ENCODE data around the gene APP.

APP gene

GRCh38 chr21:25887646-25888306, 282.8 kb downstream of the APP start:
- no peak for TF ChIP-seq CTCF (IDR thresholded peaks at IDR 0.05; ENCODE audit: low read depth, low read length, missing control alignments)
- H3K4me3 ChIP-seq (replicated peaks; ENCODE audit: low read depth, low read length): no peak overlapping the region
- DNase-seq (ENCODE audit: extremely low read depth, low read depth): no peak

- DNase-seq (ENCODE audit: extremely low read depth, low read depth): no peak
- H3K4me3 ChIP-seq (replicated peaks; ENCODE audit: low read depth, low read length): no peak overlapping the region
- TF ChIP-seq CTCF (IDR thresholded peaks at IDR 0.05; ENCODE audit: low read depth, low read length, missing control alignments): peak; percentile 15
Measured at GRCh38 chr21:25887166-25887565, 283.4 kb downstream of the APP start.

- no peak for DNase-seq (ENCODE audit: extremely low read depth, low read depth)
- H3K4me3 ChIP-seq (replicated peaks; ENCODE audit: low read depth, low read length): no peak overlapping the region
- no peak for TF ChIP-seq CTCF (IDR thresholded peaks at IDR 0.05; ENCODE audit: low read depth, low read length, missing control alignments)
Measured at GRCh38 chr21:25885880-25886279, 284.7 kb downstream of the APP start.

- no peak for DNase-seq (ENCODE audit: extremely low read depth, low read depth)
- TF ChIP-seq CTCF (IDR thresholded peaks at IDR 0.05; ENCODE audit: low read depth, low read length, missing control alignments): no peak
Measured at GRCh38 chr21:25885405-25885804, 285.2 kb downstream of the APP start.

GRCh38 chr21:25884311-25884710, 286.3 kb downstream of the APP start:
- no peak for DNase-seq (ENCODE audit: extremely low read depth, low read depth)
- H3K4me3 ChIP-seq (replicated peaks; ENCODE audit: low read depth, low read length): no peak overlapping the region
- no peak for TF ChIP-seq CTCF (IDR thresholded peaks at IDR 0.05; ENCODE audit: low read depth, low read length, missing control alignments)

More at GRCh38 chr21:25885405-25885804, 285.2 kb downstream of the APP start:
- H3K4me3 ChIP-seq (replicated peaks; ENCODE audit: low read depth, low read length): no peak overlapping the region

GRCh38 chr21:25881524-25882376, 288.8 kb downstream of the APP start:
- peak; percentile 14 for DNase-seq (ENCODE audit: extremely low read depth, low read depth)
- H3K4me3 ChIP-seq (replicated peaks; ENCODE audit: low read depth, low read length): no peak overlapping the region
- TF ChIP-seq CTCF (IDR thresholded peaks at IDR 0.05; ENCODE audit: low read depth, low read length, missing control alignments): peak; percentile 97
